KBM-7 (cell line): ENCODE results near the gene UBL4A.
A peak's percentile ranks its signal among the peaks of the same experiment; 100 is the strongest.

Experiments used
- DNase-seq: peaks from one replicate; pipeline ENCODE4 v3.0.0-alpha.2; 2015
- in situ Hi-C: fragments of 300-500 bp; cut with MboI; formaldehyde crosslinking; loops from 2 replicates; pipeline ENCODE4 v1.14.3; 2020; ENCODE audit warnings: low sequenced_read_pairs, low pct_unique_long_range_greater_than_20kb, mixed read lengths

The UBL4A gene

DNA sequence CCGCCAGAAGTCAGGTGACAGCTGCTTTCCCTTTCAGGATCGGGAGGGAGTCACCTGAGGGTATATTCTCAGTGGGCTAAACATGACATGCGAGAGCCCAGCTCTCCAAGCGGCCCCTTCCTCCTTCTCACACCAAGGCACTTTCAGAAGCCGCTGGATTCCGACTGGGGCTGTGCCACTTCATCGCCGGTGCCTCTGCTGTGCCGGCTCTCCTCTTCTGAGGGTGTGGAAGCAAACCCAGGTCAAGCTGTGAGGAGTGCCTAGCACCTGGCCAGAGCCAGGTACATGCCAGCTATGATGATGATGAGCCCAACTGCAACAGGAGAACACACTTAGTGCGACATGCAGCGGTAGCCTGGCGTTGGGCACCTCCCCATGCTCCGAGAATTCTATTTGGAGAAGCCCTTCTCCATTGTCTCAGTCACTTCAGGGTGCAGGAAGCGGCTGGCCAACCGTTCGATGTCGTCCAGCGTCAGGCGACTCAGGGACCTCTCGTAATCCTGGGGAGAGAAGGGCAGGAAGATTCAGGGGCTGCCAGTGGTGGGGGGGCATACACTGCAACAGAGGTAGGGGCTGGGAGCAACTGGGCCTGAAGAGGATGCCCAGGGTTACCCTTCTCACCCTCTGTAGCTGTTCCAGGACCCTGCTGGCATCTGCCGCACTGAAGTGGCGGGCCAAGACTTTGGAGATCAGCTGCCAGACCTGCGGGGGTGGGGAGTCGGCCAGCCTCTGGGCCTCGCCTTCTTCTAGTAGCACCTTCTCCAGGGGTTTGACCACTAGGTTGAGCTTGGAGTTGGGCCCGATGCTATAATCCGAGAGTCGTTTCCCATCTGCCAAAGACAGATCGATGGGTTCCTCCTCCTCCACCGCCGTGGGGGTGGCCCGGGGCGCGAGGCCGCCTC is 1.0 kb downstream of the UBL4A start:
- DNase-seq = no peak
- in situ Hi-C loops = no loop called here

DNA sequence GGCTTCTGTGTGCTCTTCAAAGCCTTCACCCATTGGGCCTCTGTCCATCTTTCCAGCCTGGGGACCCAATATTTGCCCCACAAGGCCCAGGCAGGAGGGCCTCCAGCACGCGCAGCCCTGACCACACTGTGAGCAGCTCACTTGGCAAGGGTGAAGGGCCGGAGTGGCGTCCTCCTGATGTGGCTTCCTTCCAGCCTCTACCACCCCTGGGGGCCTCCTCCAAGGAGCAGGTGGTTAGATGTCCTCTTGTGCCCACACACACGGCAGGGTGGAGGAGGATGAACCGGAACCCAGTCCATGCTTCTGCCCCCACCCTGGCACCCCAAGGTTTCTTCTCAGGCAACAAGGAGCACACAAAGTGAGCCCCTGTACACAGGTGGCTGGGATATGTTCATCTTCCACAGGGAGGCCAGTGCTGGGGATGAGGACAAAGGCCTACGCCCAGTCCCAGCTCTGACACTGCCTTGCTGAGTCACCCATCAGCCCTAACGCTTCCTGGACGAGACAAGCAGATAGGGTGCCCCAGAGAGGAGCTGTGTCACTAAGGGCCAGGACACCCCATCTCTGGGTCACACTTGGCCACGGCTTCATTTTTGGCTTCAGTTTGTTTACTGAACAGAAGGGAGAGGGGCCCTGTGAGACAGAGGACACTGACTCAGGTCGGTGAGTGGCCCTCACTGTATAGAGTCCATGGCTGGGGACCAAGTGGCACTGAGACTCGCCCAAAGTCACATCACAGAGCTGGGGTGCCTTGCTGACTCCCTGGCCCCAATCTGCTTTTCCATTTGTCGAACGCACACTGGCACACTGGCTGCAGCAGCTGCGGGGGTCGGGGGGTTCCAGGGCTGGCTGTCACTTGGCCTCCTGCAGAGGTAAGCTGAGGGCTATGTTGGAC is 1.9 kb downstream of the UBL4A start:
- in situ Hi-C loops = no loop called here
- DNase-seq = no peak

DNA sequence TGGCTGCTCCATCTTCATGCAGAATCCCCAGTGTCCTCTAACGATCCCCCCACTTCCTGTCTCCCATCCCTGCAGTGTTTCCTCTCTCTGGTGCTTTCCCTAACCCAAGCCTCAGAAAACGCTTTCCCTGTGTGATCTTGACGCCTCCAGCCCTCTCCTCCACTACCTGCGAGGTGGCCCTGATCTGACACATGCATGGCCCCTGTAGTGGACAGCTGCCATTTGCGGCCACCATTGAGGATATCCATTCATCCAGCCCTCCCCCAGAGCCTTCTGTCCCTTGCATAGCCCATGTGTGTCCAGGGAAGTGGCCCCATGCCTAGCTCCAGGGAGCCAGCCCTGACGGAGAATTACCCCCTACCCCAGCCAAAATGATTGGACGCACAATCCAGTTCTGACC is 3.1 kb downstream of the UBL4A start:
- no peak for DNase-seq
- in situ Hi-C loops = no loop called here

DNA sequence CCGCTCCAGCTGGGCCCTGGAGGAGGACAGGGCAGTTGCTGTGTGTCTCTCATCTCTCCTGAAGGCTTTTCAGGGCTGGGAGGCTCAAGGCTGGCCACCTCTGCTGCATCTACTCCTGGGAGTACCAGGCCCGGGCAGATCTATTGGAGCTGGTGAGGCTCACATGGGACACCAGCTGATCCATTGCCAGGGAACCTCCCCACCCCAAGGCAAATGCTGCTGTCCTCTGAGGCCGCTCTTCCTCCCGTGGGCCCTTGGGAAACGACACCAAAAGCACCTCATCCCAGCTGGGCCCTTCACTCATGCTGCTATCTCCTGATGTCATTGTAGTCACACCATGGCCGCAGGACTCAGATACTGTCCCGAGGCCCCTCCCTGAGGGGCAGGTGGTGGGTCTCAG is 3.6 kb downstream of the UBL4A start:
- in situ Hi-C loops = no loop called here
- DNase-seq = no peak

DNA sequence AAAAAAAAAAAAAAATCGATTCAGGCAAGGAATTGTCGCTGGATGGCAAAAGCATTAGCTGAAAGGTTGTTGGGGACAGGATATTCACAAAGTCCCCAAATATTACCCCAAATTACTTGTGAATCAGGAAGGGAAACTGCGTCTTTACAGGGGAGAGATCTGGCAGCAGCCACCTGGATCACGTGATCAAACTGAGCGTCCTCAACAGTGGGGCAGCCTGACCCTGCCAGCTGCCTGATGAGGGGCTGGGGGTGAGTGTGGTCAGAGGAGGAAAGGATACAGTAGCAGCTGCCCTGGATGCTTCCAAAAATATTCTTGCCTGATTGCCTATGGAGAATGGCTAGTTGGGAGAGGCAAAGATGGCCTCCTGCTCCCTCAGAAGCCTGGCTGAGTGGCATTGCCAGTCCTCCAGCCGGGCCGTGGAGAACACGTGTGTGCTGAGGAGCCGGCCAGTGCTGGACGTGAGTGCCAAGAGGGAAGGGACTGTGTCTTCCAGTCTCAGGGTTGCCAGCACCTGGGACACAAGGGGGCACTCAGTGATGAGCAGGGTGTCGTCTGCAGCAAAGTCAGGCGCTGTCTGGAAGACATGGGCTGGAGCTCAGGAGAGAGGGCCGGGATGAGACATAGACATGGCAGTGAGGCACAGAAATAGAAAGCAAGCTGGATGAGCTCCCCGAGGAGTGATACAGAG is 4.4 kb downstream of the UBL4A start:
- no peak for DNase-seq
- in situ Hi-C loops = no loop called here

DNA sequence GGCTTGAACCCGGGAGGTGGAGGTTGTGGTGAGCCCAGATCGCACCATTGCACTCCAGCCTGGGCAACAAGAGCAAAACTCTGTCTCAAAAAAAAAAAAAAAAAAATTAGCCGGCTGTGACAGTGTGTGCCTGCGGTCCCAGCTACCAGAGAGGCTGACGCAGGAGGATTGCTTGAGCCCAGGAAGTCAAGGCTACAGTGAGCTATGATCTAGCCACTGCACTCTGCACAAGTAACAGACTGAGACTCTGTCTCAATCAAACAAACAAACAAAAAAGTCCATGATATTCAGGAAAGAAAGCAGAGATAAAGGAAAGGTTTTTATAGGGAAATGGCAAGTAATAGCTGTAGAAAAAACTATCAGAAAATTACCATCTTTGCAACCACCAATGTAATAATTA is 5.2 kb downstream of the UBL4A start:
- in situ Hi-C loops = no loop called here
- DNase-seq = no peak

DNA sequence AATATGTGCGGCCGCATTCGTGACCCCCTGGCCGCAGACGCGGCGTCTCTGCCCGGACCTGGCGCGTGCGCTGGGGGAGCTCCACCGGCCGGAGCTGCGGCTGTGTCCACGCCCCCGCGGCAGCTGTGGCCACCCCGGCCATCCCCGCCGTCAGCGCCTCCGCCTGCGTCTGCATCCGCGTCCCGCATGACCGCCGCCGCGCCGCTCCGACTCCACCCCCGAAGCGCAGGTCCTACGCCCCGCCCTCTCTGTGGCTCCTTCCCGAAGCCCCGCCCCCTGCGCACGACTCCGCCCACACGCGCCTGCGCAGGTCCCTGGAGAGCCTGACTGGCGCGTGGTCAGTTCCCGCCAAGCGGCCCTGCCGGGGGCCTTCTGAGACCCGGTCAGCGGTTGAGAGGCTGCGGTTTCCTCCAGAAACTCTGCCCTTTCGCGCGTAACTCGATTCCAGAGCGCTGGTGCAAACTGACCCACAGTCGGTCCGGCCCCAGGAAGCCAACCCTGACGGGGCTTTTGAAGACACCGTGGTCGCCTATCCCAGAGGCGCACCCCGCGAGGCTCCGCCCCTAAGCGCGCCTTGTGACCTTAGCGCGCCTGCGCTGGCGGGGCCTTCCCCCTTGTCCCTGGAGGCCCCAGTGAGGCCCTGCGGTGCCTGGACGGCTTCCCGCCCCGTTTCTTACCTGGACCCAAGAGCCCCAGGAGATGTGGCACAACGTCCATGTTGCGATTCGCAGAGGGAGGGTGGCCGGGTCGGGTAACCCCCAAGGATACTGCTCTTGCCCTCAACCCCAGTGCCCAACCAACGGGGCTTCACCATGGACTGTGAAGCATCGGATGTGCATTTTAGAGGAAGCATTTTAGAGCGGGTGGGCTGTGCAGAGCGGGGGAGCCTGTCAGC is 7.4 kb downstream of the UBL4A start, which contains the start of gene LAGE3:
Gene LAGE3 (minus strand): TSS at position 554 of the 895 bp plus-strand sequence. CDS start 366 bp downstream, at position 188.
- in situ Hi-C loops = no loop called here
- DNase-seq = peak; percentile 97

DNA sequence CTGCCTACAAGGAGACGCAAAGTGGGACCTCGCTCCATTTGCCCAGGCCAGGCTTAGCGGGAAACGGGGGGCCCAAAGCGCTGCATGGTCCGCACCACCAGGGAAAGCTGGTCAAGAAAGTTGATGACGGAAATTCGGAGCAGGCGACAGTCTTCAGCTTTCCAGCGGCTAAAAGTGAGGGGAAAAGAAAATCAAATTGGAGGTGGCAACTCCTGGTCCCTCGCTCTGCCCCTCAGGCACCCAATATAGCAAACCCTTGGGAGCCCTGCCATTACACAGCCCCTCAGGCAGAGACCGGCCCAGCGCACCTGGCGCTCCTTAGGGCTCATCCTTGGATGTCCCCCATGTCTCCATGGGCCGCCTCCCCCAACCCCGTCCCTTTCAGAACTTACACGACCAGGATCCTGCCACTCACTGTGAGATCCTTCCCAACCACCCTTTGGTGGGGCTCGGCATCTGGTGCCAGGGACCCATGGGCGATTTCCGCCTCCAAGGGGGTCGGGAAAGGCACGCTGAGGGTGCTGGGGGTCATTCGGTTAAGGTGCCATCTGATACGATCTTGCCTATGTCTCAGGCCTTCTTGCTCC is 8.4 kb downstream of the UBL4A start:
- DNase-seq = no peak
- in situ Hi-C loops = no loop called here

DNA sequence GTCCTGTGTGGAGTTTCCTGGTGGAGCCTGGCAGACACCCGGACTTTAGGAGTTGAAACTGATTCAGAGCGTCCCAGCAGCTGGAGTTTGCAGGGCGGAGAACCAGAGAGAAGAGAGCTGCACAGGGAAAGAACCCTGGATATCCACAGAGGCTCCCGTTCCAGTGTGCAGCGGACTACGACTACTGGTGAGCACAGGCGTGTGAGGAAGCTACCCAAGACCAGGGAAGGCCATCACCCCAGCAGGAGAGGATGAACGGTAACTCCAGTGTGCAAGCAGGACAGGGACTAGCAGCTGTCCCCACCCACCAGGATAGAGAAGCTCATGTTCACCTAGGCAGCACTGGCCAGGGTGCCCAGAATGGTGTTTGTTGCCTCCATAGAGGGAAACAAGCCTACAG is 9.6 kb downstream of the UBL4A start:
- DNase-seq = no peak
- in situ Hi-C loops = no loop called here

DNA sequence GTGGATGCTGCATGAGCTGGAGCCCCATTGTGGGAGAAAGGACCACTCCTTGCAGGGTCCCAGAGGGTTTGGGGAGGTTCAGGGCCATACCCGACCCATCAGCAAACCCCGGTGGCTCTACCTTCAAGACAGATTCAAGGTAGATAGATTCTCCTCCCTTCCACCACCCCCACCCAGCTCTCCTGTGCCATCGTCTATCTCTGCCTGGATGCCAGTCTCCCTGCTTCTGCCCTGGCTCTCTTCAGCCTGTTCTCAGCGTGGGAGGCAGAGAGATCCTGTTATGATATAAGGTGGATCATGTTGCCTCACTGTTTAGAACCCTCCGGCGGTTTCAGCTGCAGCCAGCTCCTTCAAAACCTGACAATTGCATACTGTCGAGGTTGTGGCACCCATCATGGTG is 12.7 kb downstream of the UBL4A start:
- in situ Hi-C loops = no loop called here

DNA sequence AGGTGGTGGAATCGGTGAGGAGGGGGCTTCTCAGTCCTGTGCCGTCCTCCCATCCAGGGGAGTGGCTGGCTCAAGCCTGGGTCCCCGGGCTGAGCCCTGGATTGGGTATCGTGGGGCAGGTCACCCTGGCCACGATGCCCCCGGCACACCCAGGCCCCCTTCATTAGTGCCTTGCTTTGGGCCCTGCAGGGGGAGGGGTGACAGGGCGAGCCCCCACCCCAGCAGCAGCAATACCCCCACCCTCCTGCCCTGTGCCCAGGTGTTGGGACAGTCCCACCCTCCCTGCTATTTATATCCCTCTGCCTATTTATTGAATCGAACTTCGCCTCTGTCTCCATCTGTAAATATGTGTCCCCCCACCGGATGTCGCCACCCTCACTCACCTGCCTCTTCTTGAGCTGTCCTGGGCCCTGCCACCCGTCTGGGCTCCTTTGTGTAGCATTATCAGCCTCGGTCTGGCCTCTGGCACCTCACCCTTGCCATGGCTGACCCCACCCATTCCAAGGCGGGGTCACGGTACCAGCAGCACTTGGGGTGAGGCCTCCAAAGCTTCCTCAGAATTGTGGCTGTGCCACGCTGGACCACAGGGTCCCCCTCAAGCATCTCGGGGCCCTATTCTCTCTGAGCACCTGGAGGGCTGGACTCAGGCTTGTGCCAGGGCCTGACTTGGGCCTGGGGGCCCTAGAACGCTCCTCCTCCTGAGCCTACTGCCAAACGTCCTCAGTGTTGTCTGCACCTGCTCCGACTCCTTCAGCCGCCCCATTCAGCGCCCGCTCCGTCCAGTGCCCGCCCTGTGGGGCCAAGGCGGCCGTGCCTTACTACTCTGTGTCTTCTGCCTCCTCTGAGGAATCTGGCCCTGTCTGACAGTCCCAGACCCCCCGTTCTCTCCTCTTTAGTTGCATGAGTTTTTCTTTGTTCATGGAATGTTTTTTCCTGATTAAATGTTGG is 13.5 kb downstream of the UBL4A start:
- no peak for DNase-seq
- in situ Hi-C loops = no loop called here

More for the DNA sequence above, 12.7 kb downstream of the UBL4A start:
- no peak for DNase-seq

DNA sequence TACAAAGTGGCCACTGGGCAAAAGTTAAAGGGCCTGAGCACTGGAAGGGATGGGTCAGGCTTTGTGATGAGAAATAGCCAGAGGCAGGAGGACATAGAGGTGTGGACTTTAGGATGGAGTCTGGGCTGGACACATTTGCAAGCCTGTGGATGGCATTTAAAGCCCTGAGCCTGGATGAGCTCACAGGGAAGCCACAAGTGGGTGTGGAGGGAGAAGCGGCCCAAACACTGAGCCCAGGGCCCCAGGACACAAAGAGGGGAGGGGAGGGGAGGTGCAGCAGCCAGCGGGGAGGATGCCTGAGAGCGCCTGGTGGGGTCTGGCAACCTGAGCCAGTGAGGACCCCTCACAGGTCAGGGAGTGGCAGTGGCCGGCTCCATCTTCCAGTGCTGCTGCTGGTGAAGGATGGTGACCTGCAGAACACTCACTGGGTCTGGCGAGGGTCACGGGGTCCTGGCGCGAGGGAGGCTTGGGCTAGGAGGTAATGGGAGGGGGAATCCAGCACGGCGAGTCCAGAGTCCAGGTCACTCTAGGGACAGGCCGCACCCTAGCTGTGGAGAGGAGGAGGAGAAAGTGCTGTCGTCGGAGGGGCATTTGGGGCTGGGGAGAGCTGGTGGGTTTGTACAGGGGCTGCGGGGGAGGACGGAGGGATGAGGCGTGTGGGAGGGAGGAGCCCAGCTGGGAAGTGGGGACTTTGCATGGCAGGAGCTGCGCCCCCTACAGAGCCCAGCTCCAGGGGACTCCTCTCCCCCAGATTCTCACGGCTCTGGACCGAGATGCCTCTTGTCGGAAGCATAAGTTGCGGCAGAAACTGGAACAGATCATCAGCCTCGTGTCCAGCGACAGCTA is 14.4 kb downstream of the UBL4A start:
- in situ Hi-C loops = no loop called here
- no peak for DNase-seq

DNA sequence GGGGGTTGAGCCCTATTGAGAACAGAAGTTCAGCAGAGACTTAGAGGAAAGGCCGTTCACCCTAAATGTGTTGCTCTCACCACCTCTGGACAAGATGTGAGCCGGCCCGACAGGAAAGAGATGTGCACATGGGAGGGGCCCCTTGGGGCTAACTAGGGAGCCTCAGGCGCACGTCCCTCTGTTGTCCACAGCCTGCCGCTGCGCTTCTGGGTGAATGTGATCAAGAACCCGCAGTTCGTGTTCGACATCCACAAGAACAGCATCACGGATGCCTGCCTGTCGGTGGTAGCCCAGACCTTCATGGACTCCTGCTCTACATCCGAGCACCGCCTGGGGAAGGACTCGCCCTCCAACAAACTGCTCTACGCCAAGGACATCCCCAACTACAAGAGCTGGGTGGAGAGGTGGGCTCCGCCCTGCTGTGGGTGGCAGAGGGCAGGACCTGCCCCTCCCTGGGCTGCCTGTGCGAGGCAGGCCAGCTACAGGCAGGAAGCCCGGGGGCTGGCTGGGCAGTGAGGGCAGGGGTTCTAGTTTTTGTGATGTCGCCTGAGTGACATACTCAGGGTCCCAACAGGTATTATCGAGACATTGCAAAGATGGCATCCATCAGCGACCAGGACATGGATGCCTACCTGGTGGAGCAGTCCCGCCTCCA is 15.4 kb downstream of the UBL4A start:
- DNase-seq = no peak
- in situ Hi-C loops = no loop called here

DNA sequence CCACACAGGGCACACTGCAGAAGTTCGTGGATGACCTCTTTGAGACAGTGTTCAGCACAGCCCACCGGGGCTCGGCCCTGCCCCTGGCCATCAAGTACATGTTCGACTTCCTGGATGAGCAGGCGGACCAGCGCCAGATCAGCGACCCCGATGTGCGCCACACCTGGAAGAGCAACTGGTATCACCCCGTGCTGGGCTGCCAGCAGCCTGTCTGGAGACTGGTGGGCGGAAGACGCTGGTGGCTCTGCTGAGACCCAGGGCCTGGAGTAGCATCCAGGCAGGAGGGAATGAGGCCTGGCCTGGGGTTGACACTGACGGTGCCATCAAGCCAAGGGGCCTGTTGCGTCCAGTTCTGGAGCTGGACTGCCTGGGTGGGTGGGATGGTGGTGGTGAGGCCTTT is 16.0 kb downstream of the UBL4A start:
- in situ Hi-C loops = no loop called here
- no peak for DNase-seq

DNA sequence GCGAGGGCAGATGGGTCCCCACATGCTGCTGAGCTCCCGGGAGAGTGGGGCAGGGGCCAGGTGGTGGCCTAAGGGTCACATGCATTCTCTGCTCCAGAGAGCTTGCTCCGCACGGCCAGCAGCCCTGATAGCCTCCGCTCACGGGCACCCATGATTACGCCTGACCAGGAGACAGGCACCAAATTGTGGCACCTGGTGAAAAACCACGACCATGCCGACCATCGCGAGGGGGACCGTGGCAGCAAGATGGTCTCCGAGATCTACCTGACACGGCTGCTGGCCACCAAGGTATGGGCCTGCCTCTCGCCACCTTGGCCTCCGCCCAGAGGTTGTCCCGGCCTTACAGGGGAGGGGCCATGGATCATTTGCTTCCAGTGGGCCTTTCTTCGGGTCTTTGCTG is 16.5 kb downstream of the UBL4A start:
- no peak for DNase-seq
- in situ Hi-C loops = no loop called here

DNA sequence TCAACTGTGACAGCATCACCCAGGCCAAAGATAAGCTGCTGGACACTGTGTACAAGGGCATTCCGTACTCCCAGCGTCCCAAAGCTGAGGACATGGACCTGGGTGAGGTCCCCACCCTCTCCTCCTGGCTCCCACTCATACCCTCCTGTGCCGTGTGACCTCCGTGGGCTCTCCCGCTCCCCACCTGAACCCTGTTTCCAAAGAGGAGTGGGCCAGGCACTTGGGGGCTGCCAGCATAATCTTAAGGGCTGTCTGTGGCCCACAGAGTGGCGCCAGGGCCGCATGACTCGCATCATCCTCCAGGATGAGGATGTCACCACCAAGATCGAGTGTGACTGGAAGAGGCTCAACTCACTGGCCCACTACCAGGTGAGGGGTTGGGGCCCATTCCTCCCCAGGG is 17.3 kb downstream of the UBL4A start:
- DNase-seq = no peak
- in situ Hi-C loops = no loop called here
